GM23338 (cell line): ENCODE data around the gene ARID4B. TPM values are rescaled to one million over a fixed set of nuclear protein-coding genes. Genes with fewer than 3 reads are reported as not detected.
A peak's percentile ranks its signal among the peaks of the same experiment; 100 is the strongest.

ENCODE experiments used
- ATAC-seq: fragments of 200-7000 bp; cut with Tn5 transposase; 3 replicates; pipeline ENCODE4 v1.9.1; 2020
- DNase-seq: peaks from one replicate; pipeline ENCODE4 v3.0.0-alpha.2; 2015; ENCODE audit warnings: low spot score
- H2AFZ ChIP-seq: fragments of 200-600 bp; sonication (generic); 2 replicates; pipeline ENCODE4 v1.8.0; 2016; ENCODE audit warnings: antibody characterized with exemption, mild to moderate bottlenecking, moderate library complexity
- H3F3A ChIP-seq: fragments of 200-600 bp; sonication (generic); replicated peaks from 2 replicates; pipeline ENCODE4 v1.8.0; 2017; ENCODE audit warnings: antibody characterized with exemption, mixed run types, low read depth
- H3K27ac ChIP-seq: fragments of 200-600 bp; sonication (generic); 2 replicates; pipeline ENCODE4 v1.6.1; 2016; ENCODE audit warnings: low read depth
- H3K27me3 ChIP-seq: fragments of 200-600 bp; sonication (generic); 2 replicates; pipeline ENCODE4 v1.8.0; 2016; ENCODE audit warnings: mild to moderate bottlenecking, mixed run types, moderate library complexity; ENCODE audit not compliant: insufficient read depth
- H3K36me3 ChIP-seq: fragments of 200-600 bp; sonication (generic); 2 replicates; pipeline ENCODE4 v1.8.0; 2016; ENCODE audit warnings: mild to moderate bottlenecking; ENCODE audit not compliant: insufficient read depth
- H3K4me1 ChIP-seq: fragments of 200-600 bp; sonication (generic); 2 replicates; pipeline ENCODE4 v1.8.0; 2016; ENCODE audit warnings: mild to moderate bottlenecking, moderate library complexity; ENCODE audit not compliant: insufficient read depth
- H3K4me2 ChIP-seq: fragments of 200-600 bp; sonication (generic); 2 replicates; pipeline ENCODE4 v1.7.1; 2017; ENCODE audit warnings: mixed run types
- H3K4me3 ChIP-seq: fragments of 200-600 bp; sonication (generic); 2 replicates; pipeline ENCODE4 v1.6.1; 2016; ENCODE audit warnings: mixed run types
- H3K79me2 ChIP-seq: fragments of 200-600 bp; sonication (generic); replicated peaks from 2 replicates; pipeline ENCODE4 v1.8.0; 2017; ENCODE audit warnings: mild to moderate bottlenecking; ENCODE audit not compliant: insufficient read depth
- H3K9me2 ChIP-seq: fragments of 200-600 bp; sonication (generic); 2 replicates; pipeline ENCODE4 v1.8.0; 2017; ENCODE audit not compliant: insufficient read depth
- H4K20me1 ChIP-seq: fragments of 200-600 bp; sonication (generic); replicated peaks from 2 replicates; pipeline ENCODE4 v1.8.0; 2017; ENCODE audit warnings: mild to moderate bottlenecking; ENCODE audit not compliant: insufficient read depth
- H3K27ac Mint-ChIP-seq: 2 replicates; pipeline ENCODE4 v1.8.0; 2020; ENCODE audit warnings: inconsistent platforms, mild to moderate bottlenecking, moderate library complexity, mixed read lengths
- H3K27me3 Mint-ChIP-seq: 3 replicates; pipeline ENCODE4 v1.8.0; 2022; ENCODE audit warnings: low read depth, mild to moderate bottlenecking, moderate library complexity, mixed read lengths, inconsistent platforms; ENCODE audit not compliant: insufficient read depth, poor library complexity
- H3K36me3 Mint-ChIP-seq: 3 replicates; pipeline ENCODE4 v1.8.0; 2021; ENCODE audit warnings: low read depth, mild to moderate bottlenecking, inconsistent platforms, moderate library complexity, mixed read lengths
- H3K4me1 Mint-ChIP-seq: 3 replicates; pipeline ENCODE4 v1.8.0; 2020; ENCODE audit warnings: mild to moderate bottlenecking, inconsistent platforms, mixed read lengths
- H3K4me3 Mint-ChIP-seq: 3 replicates; pipeline ENCODE4 v1.8.0; 2021; ENCODE audit warnings: moderate library complexity, mild to moderate bottlenecking, inconsistent platforms, mixed read lengths
- H3K9me3 Mint-ChIP-seq: 3 replicates; pipeline ENCODE4 v1.8.0; 2020; ENCODE audit warnings: moderate library complexity, mild to moderate bottlenecking, inconsistent platforms, mixed read lengths
- EZH2 ChIP-seq: fragments of 200-600 bp; sonication (generic); IDR thresholded peaks from one replicate; pipeline ENCODE4 v1.8.0; 2017; ENCODE audit warnings: antibody characterized with exemption, mild to moderate bottlenecking, low read depth; ENCODE audit not compliant: unreplicated experiment
- JUNB ChIP-seq: IDR thresholded peaks from one replicate; pipeline ENCODE4 v1.6.1; 2016; ENCODE audit warnings: antibody characterized with exemption; ENCODE audit not compliant: unreplicated experiment
- POLR2AphosphoS5 ChIP-seq: IDR thresholded peaks from 2 replicates; pipeline ENCODE4 v1.6.1; 2016; ENCODE audit warnings: antibody characterized with exemption, low read depth
- STAT1 ChIP-seq: IDR thresholded peaks from one replicate; pipeline ENCODE4 v1.6.1; 2016; ENCODE audit warnings: antibody characterized with exemption; ENCODE audit not compliant: unreplicated experiment
- ZNF114 ChIP-seq: fragments of 250-450 bp; sonication (Bioruptor Pico); IDR thresholded peaks from 2 replicates; pipeline ENCODE4 v1.5.0; 2020; ENCODE audit warnings: mild to moderate bottlenecking, moderate library complexity
- ZNF331 ChIP-seq: fragments of 250-450 bp; sonication (Bioruptor Pico); IDR thresholded peaks from 2 replicates; pipeline ENCODE4 v1.5.0; 2020; ENCODE audit warnings: low read depth, mild to moderate bottlenecking, moderate library complexity
- polyA plus RNA-seq: library from polyadenylated mRNA; unstranded; fragments of >200 nt; fragmentation: Nextera tagmentation; extraction: Ambion mirVana; gene quantifications from 2 replicates; pipeline ENCODE4 v1.2.1, GENCODE V29; 2016
- total RNA-seq: library from RNA; depleted of rRNA; stranded (reverse); fragments of >200 nt; shearing (Covaris generic); gene quantifications from 2 replicates; pipeline ENCODE4 v1.2.3, GENCODE V29; 2014
- TF ChIP-seq, protein P1 (sequence below): fragments of 250-450 bp; sonication (Bioruptor Pico); IDR thresholded peaks from 2 replicates; pipeline ENCODE4 v1.5.0; 2020; ENCODE audit warnings: mild to moderate bottlenecking, moderate library complexity
- TF ChIP-seq, protein P2 (sequence below), 2 experiments: fragments of 200-600 bp in 1 of 2; sonication (generic) in 1 of 2; conservative IDR thresholded peaks; 2 replicates each; pipeline versions ENCODE4 v1.5.1 to v1.6.1; 2016 to 2017; ENCODE audit warnings: antibody characterized with exemption in 2 of 2, low read depth in 2 of 2, mild to moderate bottlenecking in 2 of 2, moderate library complexity in 1 of 2
- TF ChIP-seq, protein P3 (sequence below): IDR thresholded peaks from 2 replicates; pipeline ENCODE4 v1.6.1; 2016; ENCODE audit warnings: antibody characterized with exemption
- TF ChIP-seq, protein P4 (sequence below): IDR thresholded peaks from one replicate; pipeline ENCODE4 v1.6.1; 2018; ENCODE audit warnings: antibody characterized with exemption; ENCODE audit not compliant: unreplicated experiment

The ARID4B gene
- total and polyA plus RNA-seq, 2 experiments from 2014 or later: 25.1 to 59.8 TPM

- peak overlapping the region; percentile 52 for H3K4me2 ChIP-seq
- TF ChIP-seq POLR2AphosphoS5: no peak
- TF ChIP-seq EZH2: no peak
- H3K27me3 Mint-ChIP-seq: peaks cover 4% of the 10 kb centered on the region
- peaks cover 11% of the 10 kb centered on the region for H3K36me3 Mint-ChIP-seq
- DNase-seq (no peak), ATAC-seq (no peak)
- peak overlapping the region; percentile 75 for H3K4me3 ChIP-seq
- H3K4me3 Mint-ChIP-seq: no peak overlapping the region
- peaks cover 11% of the 10 kb centered on the region for H3K36me3 ChIP-seq
- H3K4me1 ChIP-seq: peaks cover 8% of the 10 kb centered on the region; the same call in 1 of the 2 replicates
- peaks cover 6% of the 10 kb centered on the region; the same call in 1 of the 2 replicates for H3F3A ChIP-seq
- peaks cover 17% of the 10 kb centered on the region for H4K20me1 ChIP-seq
- H3K27ac Mint-ChIP-seq: no peak overlapping the region
- no peaks in the 10 kb centered on the region for H3K27me3 ChIP-seq
- no peaks in the 10 kb centered on the region; the same call in 2 of the 3 replicates for H3K9me3 Mint-ChIP-seq
- H3K4me1 Mint-ChIP-seq: peaks cover 8% of the 10 kb centered on the region
- H3K27ac ChIP-seq: no peak overlapping the region
- H2AFZ ChIP-seq: no peak overlapping the region
- H3K9me2 ChIP-seq: no peaks in the 10 kb centered on the region
- H3K79me2 ChIP-seq: peaks cover 85% of the 10 kb centered on the region
These were observed 3.4 kb upstream of the ARID4B start for GRCh38 chr1:235331401-235331800.

DNA sequence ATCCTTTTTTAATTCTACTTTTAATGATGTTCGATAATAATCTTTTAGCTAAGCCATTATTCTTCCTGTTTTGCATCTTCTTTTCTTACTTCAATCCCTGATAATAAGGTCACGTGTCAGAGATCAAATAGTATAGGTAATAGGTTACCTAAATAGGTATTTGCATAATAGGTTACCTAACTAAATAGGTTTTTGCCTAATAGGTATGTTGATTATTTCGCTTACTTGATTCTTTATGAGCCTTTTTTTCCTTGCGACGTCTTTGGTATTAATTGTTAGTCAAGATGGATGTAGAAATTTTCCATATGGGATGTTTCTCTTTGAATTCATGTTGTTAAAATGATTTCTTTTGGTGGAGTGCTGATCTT is 2.9 kb upstream of the ARID4B start:
- Histone ChIP-seq H3K4me1 (peaks cover 13% of the 10 kb centered on the region), H3K36me3 (peaks cover 8% of the 10 kb centered on the region), H3F3A (peaks cover 6% of the 10 kb centered on the region; the same call in 1 of the 2 replicates), H3K27ac (no peak overlapping the region), H4K20me1 (peaks cover 22% of the 10 kb centered on the region), H2AFZ (no peak overlapping the region), H3K4me3 (peak overlapping the region; percentile 75), H3K4me2 (peak overlapping the region; percentile 52), H3K79me2 (peaks cover 88% of the 10 kb centered on the region), H3K27me3 (no peaks in the 10 kb centered on the region), H3K9me2 (no peaks in the 10 kb centered on the region)
- H3K27me3 Mint-ChIP-seq: peaks cover 4% of the 10 kb centered on the region
- H3K9me3 Mint-ChIP-seq: no peaks in the 10 kb centered on the region; the same call in 2 of the 3 replicates
- peaks cover 11% of the 10 kb centered on the region for H3K36me3 Mint-ChIP-seq
- ATAC-seq (no peak), DNase-seq (no peak)
- no peak overlapping the region for H3K4me3 Mint-ChIP-seq
- H3K27ac Mint-ChIP-seq: no peak overlapping the region
- peaks cover 12% of the 10 kb centered on the region for H3K4me1 Mint-ChIP-seq
- TF ChIP-seq, protein P1, sequence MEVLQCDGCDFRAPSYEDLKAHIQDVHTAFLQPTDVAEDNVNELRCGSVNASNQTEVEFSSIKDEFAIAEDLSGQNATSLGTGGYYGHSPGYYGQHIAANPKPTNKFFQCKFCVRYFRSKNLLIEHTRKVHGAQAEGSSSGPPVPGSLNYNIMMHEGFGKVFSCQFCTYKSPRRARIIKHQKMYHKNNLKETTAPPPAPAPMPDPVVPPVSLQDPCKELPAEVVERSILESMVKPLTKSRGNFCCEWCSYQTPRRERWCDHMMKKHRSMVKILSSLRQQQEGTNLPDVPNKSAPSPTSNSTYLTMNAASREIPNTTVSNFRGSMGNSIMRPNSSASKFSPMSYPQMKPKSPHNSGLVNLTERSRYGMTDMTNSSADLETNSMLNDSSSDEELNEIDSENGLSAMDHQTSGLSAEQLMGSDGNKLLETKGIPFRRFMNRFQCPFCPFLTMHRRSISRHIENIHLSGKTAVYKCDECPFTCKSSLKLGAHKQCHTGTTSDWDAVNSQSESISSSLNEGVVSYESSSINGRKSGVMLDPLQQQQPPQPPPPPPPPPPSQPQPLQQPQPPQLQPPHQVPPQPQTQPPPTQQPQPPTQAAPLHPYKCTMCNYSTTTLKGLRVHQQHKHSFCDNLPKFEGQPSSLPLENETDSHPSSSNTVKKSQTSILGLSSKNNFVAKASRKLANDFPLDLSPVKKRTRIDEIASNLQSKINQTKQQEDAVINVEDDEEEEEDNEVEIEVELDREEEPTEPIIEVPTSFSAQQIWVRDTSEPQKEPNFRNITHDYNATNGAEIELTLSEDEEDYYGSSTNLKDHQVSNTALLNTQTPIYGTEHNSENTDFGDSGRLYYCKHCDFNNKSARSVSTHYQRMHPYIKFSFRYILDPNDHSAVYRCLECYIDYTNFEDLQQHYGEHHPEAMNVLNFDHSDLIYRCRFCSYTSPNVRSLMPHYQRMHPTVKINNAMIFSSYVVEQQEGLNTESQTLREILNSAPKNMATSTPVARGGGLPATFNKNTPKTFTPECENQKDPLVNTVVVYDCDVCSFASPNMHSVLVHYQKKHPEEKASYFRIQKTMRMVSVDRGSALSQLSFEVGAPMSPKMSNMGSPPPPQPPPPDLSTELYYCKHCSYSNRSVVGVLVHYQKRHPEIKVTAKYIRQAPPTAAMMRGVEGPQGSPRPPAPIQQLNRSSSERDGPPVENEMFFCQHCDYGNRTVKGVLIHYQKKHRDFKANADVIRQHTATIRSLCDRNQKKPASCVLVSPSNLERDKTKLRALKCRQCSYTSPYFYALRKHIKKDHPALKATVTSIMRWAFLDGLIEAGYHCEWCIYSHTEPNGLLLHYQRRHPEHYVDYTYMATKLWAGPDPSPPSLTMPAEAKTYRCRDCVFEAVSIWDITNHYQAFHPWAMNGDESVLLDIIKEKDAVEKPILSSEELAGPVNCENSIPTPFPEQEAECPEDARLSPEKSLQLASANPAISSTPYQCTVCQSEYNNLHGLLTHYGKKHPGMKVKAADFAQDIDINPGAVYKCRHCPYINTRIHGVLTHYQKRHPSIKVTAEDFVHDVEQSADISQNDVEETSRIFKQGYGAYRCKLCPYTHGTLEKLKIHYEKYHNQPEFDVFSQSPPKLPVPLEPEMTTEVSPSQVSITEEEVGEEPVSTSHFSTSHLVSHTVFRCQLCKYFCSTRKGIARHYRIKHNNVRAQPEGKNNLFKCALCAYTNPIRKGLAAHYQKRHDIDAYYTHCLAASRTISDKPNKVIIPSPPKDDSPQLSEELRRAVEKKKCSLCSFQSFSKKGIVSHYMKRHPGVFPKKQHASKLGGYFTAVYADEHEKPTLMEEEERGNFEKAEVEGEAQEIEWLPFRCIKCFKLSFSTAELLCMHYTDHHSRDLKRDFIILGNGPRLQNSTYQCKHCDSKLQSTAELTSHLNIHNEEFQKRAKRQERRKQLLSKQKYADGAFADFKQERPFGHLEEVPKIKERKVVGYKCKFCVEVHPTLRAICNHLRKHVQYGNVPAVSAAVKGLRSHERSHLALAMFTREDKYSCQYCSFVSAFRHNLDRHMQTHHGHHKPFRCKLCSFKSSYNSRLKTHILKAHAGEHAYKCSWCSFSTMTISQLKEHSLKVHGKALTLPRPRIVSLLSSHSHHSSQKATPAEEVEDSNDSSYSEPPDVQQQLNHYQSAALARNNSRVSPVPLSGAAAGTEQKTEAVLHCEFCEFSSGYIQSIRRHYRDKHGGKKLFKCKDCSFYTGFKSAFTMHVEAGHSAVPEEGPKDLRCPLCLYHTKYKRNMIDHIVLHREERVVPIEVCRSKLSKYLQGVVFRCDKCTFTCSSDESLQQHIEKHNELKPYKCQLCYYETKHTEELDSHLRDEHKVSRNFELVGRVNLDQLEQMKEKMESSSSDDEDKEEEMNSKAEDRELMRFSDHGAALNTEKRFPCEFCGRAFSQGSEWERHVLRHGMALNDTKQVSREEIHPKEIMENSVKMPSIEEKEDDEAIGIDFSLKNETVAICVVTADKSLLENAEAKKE (CRISPR knock-in tag): no peak
- TF ChIP-seq JUNB (no peak), STAT1 (no peak), ZNF331 (no peak), ZNF114 (no peak)
- TF ChIP-seq, protein P2, sequence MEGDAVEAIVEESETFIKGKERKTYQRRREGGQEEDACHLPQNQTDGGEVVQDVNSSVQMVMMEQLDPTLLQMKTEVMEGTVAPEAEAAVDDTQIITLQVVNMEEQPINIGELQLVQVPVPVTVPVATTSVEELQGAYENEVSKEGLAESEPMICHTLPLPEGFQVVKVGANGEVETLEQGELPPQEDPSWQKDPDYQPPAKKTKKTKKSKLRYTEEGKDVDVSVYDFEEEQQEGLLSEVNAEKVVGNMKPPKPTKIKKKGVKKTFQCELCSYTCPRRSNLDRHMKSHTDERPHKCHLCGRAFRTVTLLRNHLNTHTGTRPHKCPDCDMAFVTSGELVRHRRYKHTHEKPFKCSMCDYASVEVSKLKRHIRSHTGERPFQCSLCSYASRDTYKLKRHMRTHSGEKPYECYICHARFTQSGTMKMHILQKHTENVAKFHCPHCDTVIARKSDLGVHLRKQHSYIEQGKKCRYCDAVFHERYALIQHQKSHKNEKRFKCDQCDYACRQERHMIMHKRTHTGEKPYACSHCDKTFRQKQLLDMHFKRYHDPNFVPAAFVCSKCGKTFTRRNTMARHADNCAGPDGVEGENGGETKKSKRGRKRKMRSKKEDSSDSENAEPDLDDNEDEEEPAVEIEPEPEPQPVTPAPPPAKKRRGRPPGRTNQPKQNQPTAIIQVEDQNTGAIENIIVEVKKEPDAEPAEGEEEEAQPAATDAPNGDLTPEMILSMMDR (conservative IDR thresholded peaks at IDR 0.05; ENCODE audit: low read depth in 2 of 2): no peak
- TF ChIP-seq, protein P3, sequence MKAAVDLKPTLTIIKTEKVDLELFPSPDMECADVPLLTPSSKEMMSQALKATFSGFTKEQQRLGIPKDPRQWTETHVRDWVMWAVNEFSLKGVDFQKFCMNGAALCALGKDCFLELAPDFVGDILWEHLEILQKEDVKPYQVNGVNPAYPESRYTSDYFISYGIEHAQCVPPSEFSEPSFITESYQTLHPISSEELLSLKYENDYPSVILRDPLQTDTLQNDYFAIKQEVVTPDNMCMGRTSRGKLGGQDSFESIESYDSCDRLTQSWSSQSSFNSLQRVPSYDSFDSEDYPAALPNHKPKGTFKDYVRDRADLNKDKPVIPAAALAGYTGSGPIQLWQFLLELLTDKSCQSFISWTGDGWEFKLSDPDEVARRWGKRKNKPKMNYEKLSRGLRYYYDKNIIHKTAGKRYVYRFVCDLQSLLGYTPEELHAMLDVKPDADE: no peak
- TF ChIP-seq, protein P4, sequence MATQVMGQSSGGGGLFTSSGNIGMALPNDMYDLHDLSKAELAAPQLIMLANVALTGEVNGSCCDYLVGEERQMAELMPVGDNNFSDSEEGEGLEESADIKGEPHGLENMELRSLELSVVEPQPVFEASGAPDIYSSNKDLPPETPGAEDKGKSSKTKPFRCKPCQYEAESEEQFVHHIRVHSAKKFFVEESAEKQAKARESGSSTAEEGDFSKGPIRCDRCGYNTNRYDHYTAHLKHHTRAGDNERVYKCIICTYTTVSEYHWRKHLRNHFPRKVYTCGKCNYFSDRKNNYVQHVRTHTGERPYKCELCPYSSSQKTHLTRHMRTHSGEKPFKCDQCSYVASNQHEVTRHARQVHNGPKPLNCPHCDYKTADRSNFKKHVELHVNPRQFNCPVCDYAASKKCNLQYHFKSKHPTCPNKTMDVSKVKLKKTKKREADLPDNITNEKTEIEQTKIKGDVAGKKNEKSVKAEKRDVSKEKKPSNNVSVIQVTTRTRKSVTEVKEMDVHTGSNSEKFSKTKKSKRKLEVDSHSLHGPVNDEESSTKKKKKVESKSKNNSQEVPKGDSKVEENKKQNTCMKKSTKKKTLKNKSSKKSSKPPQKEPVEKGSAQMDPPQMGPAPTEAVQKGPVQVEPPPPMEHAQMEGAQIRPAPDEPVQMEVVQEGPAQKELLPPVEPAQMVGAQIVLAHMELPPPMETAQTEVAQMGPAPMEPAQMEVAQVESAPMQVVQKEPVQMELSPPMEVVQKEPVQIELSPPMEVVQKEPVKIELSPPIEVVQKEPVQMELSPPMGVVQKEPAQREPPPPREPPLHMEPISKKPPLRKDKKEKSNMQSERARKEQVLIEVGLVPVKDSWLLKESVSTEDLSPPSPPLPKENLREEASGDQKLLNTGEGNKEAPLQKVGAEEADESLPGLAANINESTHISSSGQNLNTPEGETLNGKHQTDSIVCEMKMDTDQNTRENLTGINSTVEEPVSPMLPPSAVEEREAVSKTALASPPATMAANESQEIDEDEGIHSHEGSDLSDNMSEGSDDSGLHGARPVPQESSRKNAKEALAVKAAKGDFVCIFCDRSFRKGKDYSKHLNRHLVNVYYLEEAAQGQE: no peak
